Calu3 (cell line): ENCODE data around the gene IFNGR1. TPM values are rescaled to one million over a fixed set of nuclear protein-coding genes. Genes with fewer than 3 reads are reported as not detected.

Experiments
- BruUV-seq: library from RNA; stranded (reverse); fragments of 400-500 nt; replicated peaks from 2 replicates; lab custom pipeline; 2021; lab: Mats Ljungman, UMichigan
- CTCF ChIA-PET: fragments of 300-600 bp; sonication (Branson Sonifier 250); formaldehyde crosslinking; loops from one replicate; lab custom pipeline; 2022; ENCODE audit warnings: antibody characterized with exemption; lab: Charles Lee
- DNase-seq: peaks from one replicate; pipeline ENCODE4 v3.0.0; 2022
- H3K27ac Mint-ChIP-seq: one replicate; pipeline ENCODE4 v1.8.0; 2022; ENCODE audit warnings: mixed read lengths; ENCODE audit not compliant: unreplicated experiment
- H3K27me3 Mint-ChIP-seq: one replicate; pipeline ENCODE4 v1.8.0; 2022; ENCODE audit warnings: mixed read lengths; ENCODE audit not compliant: unreplicated experiment
- H3K36me3 Mint-ChIP-seq: one replicate; pipeline ENCODE4 v1.8.0; 2022; ENCODE audit warnings: mild to moderate bottlenecking, moderate library complexity, mixed read lengths; ENCODE audit not compliant: insufficient read depth, unreplicated experiment
- H3K4me1 Mint-ChIP-seq: one replicate; pipeline ENCODE4 v1.8.0; 2022; ENCODE audit warnings: mild to moderate bottlenecking, low read depth, mixed read lengths; ENCODE audit not compliant: unreplicated experiment
- H3K4me3 Mint-ChIP-seq: one replicate; pipeline ENCODE4 v1.8.0; 2022; ENCODE audit warnings: mild to moderate bottlenecking, low read depth, moderate library complexity, mixed read lengths; ENCODE audit not compliant: unreplicated experiment
- H3K9me3 Mint-ChIP-seq: one replicate; pipeline ENCODE4 v1.8.0; 2022; ENCODE audit warnings: low read depth, mixed read lengths; ENCODE audit not compliant: unreplicated experiment
- CTCF ChIP-seq: fragments of 200-600 bp; IDR thresholded peaks from one replicate; pipeline ENCODE4 v1.8.0; 2022; ENCODE audit warnings: antibody characterized with exemption; ENCODE audit not compliant: unreplicated experiment
- intact Hi-C: fragments of 100-400 bp; cut with micrococcal nuclease; formaldehyde crosslinking; loops from one replicate; pipeline ENCODE4 v1.10.0; 2022; ENCODE audit not compliant: unreplicated experiment
- total RNA-seq: library from RNA; stranded (reverse); gene quantifications from 2 replicates; pipeline ENCODE4 v1.2.3, GENCODE V29; 2022

IFNGR1 gene
- total RNA-seq, 1 experiment from 2014 or later, result 26.4 TPM

- intact Hi-C loops, result no loop called here
- no peaks in the 10 kb centered on the region for H3K27me3 Mint-ChIP-seq
- no peak overlapping the region for H3K27ac Mint-ChIP-seq
- peaks cover 2% of the 10 kb centered on the region for H3K9me3 Mint-ChIP-seq
- H3K36me3 Mint-ChIP-seq, result no peaks in the 10 kb centered on the region
- peaks cover 23% of the 10 kb centered on the region for H3K4me1 Mint-ChIP-seq
- CTCF ChIA-PET, result no interaction called here
- TF ChIP-seq CTCF, result no peak
- no peak overlapping the region for H3K4me3 Mint-ChIP-seq
- DNase-seq, result no peak
- no TSS peak for BruUV-seq
These were observed 5.6 kb upstream of the IFNGR1 start for GRCh38 chr6:137224799-137225198.

DNA sequence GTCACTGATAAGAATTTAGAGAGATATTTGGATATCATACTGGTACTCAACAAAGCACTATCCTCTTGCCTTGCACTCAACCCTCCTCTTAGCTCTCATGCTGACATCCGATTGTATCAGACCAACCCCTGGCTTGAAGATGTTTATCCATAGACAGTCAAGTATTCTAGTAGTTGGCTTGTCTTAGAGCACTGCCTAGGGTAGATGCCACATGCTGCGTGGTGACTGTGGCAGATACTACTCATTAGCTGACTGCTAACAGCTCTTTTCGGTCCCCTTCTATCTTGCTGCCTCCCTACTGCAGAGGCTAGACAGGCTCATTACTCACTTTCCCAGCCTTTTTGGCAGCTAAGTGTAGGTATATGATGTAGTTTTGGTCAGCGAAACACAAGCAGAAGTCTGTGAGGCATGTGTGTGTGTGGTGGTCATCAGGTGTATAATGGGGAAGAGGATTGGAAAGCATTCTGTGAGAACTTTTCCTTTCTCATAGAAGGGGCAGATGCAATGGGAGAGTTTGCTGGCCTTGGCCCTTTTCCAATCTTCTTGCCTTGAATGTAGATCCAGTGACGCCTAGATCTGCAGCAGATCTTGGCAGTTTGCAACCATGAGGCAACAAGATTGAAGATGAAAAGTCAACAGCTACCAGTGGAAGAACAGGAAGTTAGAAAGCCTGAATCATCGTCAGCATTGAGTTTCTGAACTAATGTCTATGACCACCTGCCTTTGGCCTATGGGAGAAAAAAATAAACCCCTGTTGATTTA lies 4.4 kb upstream of the IFNGR1 start:
- intact Hi-C loops, result no loop called here
- Mint-ChIP-seq H3K27me3 (no peaks in the 10 kb centered on the region), H3K4me3 (no peak overlapping the region), H3K27ac (peak overlapping the region; percentile 52), H3K4me1 (peaks cover 26% of the 10 kb centered on the region), H3K9me3 (peaks cover 2% of the 10 kb centered on the region), H3K36me3 (peaks cover 12% of the 10 kb centered on the region)
- no peak for TF ChIP-seq CTCF
- BruUV-seq, result no TSS peak
- CTCF ChIA-PET, result interaction anchor here (1.0 kb wide), 1 partner anchor 10 kb away, joined by 3 read pairs; no protein-coding TSS in a partner anchor
- DNase-seq, result peak; percentile 12

GRCh38 chr6:137222381-137222780 lies 3.2 kb upstream of the IFNGR1 start:
- no peak for DNase-seq
- TF ChIP-seq CTCF, result no peak
- intact Hi-C loops, result no loop called here
- H3K27me3 Mint-ChIP-seq, result no peaks in the 10 kb centered on the region
- peaks cover 23% of the 10 kb centered on the region for H3K36me3 Mint-ChIP-seq
- CTCF ChIA-PET, result no interaction called here
- peaks cover 34% of the 10 kb centered on the region for H3K4me1 Mint-ChIP-seq
- H3K27ac Mint-ChIP-seq, result no peak overlapping the region
- peaks cover 2% of the 10 kb centered on the region for H3K9me3 Mint-ChIP-seq
- H3K4me3 Mint-ChIP-seq, result no peak overlapping the region
- BruUV-seq, result no TSS peak

GRCh38 chr6:137219664-137220252 lies 573 bp upstream of the IFNGR1 start:
- intact Hi-C loops, result loop anchor here (10.0 kb wide), 1 partner anchor 45 kb away; no protein-coding TSS in a partner anchor
- peak overlapping the region; percentile 80 for H3K4me3 Mint-ChIP-seq
- H3K36me3 Mint-ChIP-seq, result peaks cover 30% of the 10 kb centered on the region
- H3K27ac Mint-ChIP-seq, result peak overlapping the region; percentile 88
- no peak for TF ChIP-seq CTCF
- CTCF ChIA-PET, result no interaction called here
- no peaks in the 10 kb centered on the region for H3K9me3 Mint-ChIP-seq
- H3K27me3 Mint-ChIP-seq, result no peaks in the 10 kb centered on the region
- peaks cover 46% of the 10 kb centered on the region for H3K4me1 Mint-ChIP-seq
- BruUV-seq, result TSS peak; percentile 50
- DNase-seq, result no peak
